Upper lobe of left lung (tissue), 4 donors: ENCODE data around the gene MRGPRG.

ENCODE experiments used
- CTCF ChIP-seq, 6 experiments: fragments of 450-650 bp in 4 of 6; fragments of 200-600 bp in 2 of 6; sonication (generic) in 2 of 6; IDR thresholded peaks; one replicate each; pipeline ENCODE4 v1.5.1; 2016 to 2019; ENCODE audit warnings: antibody characterized with exemption in 6 of 6
- EP300 ChIP-seq, 4 donors: sonication (generic); formaldehyde crosslinking; IDR thresholded peaks; one replicate each; pipeline ENCODE4 v1.5.1; 2017; ENCODE audit warnings: antibody characterized with exemption in 4 of 4, control low read depth in 2 of 4
- POLR2A ChIP-seq, 4 donors: fragments of 450-650 bp; IDR thresholded peaks; one replicate each; pipeline ENCODE4 v1.5.1; 2016 to 2017; ENCODE audit warnings: antibody characterized with exemption in 4 of 4, mild to moderate bottlenecking in 2 of 4
- POLR2AphosphoS5 ChIP-seq, 2 donors: sonication (generic); formaldehyde crosslinking; IDR thresholded peaks; one replicate each; pipeline ENCODE4 v1.5.1; 2017; ENCODE audit warnings: antibody characterized with exemption in 2 of 2

- TF ChIP-seq CTCF (IDR thresholded peaks at IDR 0.05) (no peak), POLR2A (IDR thresholded peaks at IDR 0.05) (no peak), EP300 (IDR thresholded peaks at IDR 0.05) (no peak), POLR2AphosphoS5 (IDR thresholded peaks at IDR 0.05) (no peak)
Observed at GRCh38 chr11:3178349-3178748, 40.3 kb downstream of the MRGPRG start.
